Mesenteric fat pad (tissue), 1 donor: ENCODE data around the gene SPRED2. TPM values are rescaled to one million over a fixed set of nuclear protein-coding genes. Genes with fewer than 3 reads are reported as not detected.
A peak's percentile ranks its signal among the peaks of the same experiment; 100 is the strongest.

ENCODE experiments used
- DNase-seq: peaks from one replicate; pipeline ENCODE4 v3.0.0-alpha.2; 2020; ENCODE audit warnings: low spot score
- total RNA-seq: library from RNA; stranded (reverse); fragmentation: NEBNext Ultra II Directional; extraction: Animal tissue kit (Norgen Biotek cat#: 25700); gene quantifications from one replicate; pipeline ENCODE4 v1.2.1, GENCODE V29; 2021
- donor health status: DM: yes; HTN: yes; CAD: no.

The SPRED2 gene
- total RNA-seq, 1 donor from 2014 or later = 48.7 TPM

DNA sequence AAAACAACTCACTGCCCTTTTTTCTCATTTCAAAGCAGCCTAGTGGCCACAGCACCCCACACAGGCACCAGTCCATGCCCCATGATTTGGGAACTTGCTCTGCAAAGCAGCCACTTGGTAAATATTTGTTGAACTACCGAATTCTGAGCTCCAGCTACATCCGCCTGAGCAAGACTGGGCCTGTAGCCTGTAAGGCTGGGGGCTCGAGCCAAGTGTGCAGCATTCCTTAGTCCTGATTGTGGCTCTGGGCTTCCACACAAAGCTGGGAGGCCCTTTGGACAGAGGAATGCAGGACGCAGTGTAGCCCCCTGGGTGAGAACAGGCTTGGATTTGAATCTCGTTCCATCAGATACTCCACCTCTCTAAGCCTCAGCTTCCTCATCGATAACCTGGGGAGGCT, 116.3 kb downstream of the SPRED2 start:
- no peak for DNase-seq

DNA sequence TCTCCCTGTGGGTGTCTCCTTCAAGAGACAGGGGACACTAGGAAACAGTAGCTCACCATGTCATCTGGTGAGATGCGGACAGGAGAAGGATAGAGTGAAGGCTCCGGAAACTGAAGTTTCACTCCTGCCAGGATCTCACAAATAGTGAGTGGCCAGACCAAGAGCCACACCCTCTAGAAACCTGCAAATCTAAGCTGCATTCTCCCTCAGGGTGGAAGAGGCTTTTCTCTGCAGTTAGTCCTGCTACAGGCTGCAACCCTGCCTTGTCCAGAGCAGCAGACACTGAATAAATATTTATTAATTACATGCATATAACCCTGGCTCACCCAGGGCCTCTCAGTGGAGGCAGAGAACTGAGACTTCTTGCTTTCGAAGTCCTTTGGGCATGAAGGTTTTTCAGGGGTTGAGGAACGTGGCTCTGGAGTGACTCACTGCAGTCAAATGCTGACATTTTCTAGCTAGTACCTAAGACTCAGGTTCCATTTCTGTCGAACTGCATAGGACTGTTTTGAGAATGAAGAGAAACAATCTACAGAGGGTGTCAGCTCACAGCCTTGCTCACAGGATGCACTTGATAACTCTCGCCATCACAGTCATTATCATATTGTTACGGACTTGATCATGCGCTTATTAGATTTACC, 117.5 kb downstream of the SPRED2 start:
- DNase-seq = no peak

DNA sequence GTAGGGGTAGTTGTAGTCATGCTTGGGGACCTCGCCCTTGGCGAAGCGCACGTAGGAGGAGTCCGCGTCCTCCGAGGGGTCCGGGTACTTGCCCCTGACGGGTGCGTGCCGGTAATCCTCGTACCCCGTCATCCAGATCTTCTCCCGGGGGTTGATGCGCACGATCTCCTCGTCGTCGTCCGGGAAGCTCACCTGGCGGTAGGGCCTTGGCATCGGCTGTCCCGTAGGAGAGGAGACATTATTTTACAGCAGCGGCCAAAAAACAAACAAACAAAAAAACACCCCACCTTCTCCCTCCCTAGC, 118.5 kb downstream of the SPRED2 start:
- DNase-seq = no peak

DNA sequence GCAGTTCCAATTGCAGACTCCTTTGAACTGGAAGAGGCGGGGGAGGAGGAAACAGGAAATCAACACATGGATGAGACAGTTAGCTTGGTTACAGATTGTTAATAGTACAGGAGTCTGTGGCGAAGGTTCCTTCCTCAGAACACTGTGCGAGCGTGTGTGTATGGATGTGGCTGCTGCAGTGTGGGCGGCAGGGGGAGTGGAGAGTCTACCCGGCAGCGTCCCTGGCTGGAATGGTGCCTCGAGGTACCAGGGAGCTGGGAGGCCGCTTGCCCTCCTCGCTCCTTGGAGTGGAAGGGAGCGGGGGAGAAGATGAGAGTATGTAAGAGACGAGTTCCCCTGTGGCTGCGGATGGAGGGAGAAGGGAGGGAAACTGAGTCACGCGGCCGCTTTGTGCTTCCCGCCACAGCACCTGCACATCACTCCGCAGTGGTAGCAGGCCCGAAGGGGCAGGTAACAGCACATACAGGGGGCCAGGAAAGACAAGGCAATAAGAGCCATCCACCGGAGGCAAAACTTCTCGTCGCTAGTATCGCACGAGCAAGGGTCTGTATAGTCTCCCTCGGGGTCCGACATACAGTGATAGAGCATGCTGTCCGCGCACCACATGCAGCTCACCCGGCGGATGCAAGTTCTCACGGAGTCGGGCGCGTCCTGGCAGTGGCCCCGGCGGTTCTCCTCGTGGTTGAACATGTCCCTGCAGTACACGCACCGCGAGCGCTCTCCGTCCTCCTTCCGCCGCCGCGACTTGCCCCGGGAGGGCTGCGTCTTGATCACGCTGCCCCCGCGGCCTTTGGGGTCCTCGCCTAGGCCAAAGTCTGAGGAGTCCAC, 119.1 kb downstream of the SPRED2 start:
- DNase-seq = no peak

DNA sequence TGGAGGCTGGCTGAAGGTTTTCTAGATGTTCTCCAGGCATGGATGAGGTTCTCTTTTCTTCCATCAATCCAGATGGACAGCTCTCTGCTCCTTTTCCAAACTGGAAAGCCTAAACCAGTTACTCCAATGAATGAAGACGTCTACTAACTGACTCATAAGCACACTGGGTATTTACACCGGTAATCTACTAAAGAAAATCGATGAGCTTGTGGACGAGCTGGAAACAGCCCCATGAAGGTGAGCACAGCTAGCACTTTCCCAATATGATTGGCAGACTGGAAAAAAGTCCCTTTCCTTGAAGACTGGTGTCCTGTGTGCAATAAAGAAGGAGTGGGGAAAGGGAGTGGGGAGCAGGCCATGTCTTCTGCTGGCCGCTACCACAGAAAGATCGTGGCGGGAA, 120.8 kb downstream of the SPRED2 start:
- DNase-seq = no peak

DNA sequence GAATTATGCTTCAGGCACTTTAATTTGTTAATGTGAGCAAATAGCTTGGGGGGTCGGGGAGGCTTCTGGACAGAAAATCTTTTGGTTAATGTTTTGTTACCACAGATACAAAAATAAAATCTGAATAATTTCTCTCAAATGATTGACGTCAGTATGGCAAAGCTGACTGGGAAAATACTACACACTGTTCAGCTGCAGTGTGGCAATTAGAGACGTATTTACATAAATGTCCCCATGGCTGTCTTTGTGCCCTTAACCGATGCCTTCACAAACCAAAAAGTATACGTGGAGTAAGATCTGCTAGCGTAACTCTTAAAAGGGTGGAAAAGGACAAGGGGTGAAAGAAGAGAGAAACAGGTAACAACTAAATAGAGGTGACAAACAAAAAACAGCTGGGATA, 121.3 kb downstream of the SPRED2 start:
- no peak for DNase-seq

GRCh38 chr2:65309699-65310098, 122.7 kb downstream of the SPRED2 start:
- DNase-seq = no peak

DNA sequence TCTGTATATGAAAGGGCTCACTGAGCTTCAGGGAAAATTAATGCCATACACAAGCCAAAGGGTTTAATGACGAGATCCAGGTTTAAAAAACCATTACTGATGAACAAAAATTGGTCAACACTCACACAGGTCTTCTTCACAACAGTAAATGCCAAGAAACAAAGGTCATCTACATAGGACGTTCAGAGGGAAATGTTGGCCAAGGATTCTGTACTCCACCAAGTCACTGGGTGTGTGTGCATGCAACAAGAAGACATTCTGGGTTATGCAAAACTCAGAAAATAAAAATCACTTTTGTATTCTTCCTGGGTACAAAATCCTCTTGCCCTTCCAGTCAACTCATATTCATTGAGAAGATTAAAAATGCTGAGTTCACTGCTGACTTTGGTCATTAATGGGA, 126.5 kb downstream of the SPRED2 start:
- no peak for DNase-seq

DNA sequence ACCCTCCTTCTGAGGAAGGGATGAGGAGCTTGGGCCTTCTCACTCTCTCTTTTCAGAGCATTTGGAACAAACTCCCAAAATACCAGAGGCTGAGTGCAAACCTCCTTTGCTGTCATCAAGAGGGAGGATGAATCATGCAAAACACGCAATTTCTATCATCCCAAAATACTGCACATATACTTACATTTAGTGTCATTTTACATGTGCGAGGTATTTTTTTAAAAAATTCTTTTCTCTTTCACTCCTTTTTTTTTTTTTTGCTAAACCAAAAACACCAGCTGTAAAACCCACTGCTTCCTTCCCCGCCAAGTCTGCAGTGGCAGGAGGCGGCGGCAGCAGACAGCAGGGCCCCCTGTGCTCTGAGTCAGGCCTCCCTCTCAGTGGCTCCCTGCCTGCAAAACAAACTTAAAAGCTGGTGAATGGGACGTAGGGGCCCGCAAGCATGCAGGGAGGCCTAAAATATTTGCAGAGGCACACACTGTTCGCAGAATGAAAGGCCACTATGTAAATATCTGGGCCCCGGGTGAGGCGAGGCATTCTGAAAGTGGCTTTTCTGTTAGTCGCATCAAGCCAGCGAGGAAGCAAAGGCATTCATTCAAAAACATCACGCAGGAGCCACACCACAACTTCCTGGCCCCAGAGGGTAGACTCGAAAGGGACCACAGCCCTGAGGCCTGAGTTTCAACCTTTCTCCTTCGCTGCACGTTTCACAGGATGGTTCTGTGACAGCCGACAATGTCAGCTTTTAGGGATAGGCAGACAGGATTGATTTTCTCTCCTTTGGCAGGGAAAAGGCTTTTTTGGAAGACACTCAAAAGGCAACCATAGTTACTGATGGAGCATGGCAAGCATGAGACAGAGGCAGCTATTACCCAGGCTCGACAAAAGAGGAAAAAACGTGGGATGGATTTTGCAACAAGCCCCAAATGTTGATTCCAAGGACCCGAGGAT, 131.4 kb downstream of the SPRED2 start:
- DNase-seq = peak; percentile 76

DNA sequence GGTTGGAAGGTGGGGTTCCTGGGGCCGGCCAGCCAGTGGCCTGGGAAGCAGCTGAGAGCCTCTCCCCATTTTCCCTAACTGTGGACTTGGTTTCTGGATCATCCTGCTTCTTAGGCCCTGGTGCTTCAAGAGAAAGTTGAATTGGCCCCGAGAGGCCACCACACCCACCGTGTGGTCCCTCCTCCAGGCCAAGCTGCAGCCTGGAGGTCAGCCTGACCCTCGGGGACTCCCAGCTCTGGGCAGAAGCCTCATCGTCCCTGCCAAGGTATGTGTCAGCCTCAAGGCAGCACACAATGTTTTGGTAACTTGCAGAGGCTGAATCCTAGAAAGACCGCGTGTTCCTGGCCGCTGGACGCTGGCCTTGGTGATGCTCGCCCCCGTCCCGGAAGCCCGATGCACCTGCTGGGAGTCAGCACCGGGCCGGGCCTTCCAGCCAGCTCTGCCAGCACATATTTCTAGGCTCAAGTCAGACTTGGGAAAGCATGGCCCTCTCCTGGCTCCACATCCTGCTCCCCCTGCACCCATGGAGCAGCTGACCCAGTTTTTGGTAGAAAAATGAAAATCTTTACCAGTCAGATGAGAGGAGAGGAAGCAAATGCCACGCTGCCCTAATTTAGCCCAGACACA, 132.2 kb downstream of the SPRED2 start:
- DNase-seq = peak; percentile 92

- no peak for DNase-seq
Observed at GRCh38 chr2:65299246-65299645, 133.2 kb downstream of the SPRED2 start.

GRCh38 chr2:65298089-65298488, 134.3 kb downstream of the SPRED2 start:
- no peak for DNase-seq

GRCh38 chr2:65297544-65297943, 134.9 kb downstream of the SPRED2 start:
- DNase-seq = no peak

DNA sequence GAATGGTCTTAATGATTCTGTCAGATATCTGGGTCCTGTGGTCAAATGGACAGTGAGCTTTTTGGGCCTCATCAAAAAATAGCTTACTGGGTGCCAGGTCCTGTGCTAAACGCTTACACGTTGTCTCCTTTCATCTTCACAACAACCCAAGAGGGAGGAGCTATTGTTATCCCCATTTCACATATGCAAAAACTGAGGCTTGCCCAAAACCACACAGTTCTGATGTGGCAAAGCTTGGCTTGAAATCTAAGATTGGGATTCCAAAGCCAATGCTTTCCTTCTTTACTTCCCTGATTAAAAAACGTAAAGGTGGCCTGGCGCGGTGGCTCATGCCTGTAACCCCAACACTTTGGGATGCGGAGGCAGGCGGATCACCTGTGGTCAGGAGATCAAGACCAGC, 135.4 kb downstream of the SPRED2 start:
- DNase-seq = no peak

DNA sequence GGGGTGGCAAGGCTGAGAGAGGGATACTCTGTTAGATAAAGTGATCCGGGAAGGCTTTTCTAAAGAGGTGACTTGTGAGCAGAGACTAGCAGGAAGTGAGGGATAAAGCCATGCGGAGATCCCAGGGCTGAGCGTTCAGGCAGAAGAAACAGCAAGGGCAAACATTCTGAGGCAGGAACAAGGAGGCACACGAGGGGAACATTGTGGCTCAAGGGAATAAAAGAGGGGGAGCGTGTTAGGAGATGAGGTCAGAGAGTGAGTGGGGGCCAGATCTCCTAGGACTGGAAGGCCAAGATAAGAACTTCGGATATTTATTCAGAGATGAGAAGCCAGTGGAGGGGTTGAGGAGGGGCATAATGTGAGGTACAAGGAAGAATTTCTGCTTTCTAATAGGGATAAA, 137.7 kb downstream of the SPRED2 start:
- no peak for DNase-seq

DNA sequence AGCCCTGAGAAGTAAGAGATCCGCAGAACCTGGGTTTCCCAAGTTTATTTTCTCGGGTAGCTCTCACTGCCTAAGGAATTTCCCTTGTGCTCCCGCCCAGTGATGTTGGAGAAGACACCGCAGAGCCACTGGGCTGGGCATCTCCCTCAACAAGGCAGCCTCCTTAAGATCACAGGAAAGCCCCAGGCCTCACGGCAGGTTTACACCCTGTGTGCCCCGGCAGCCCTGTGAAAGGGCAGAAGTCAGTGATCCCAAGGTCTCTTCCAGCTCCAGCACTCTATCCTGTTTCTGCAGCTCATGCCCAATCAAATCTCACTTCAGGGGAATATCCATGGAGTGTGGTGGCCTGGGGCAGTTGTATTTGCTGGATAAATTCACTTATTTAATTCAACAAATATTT, 138.3 kb downstream of the SPRED2 start:
- DNase-seq = no peak

DNA sequence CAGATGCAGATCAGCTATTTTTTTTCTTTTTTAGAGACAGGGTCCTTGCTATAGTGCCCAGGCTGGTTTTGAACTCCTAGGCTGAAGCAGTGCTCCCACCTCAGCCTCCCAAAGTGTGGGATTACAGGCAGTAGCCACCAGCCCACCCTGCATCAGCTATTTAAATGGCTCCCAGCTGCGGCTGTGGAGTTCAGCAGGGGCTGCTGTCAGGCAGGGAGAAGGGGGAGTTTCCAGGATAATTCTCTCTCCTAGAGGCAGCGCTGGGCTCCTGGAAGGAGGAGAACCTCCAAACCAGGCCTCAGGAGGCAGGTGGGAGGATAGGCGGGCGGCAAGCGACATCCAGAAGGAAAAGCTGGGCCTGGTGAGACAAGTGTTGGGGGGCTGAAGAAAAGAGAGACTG, 139.0 kb downstream of the SPRED2 start:
- DNase-seq = no peak

DNA sequence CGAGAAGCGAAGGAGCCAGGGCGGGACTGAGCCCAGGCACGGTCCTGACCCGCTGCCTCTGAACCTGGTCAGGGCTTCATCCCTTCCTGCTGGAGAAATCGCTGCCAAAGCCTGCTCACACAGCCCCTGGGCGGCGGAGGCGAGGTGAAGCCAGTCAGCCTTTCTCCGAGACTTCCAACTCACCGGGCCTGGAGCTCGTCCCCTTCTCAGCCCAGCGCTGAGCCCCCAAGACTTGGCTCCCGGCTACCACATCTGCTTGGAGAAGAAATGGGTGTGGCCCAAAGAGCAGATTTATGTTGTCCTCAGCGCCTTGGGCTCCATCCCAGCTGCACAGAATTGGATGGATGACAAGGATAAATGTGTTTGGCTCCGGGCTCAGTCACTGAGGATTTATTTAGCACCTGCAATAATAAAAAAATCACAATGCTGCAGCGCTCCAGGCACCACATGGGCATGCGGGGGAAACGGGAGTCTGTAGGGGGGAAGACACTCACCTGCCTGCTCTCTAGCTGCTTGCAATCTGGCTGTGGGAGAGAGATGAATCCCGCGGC, 139.9 kb downstream of the SPRED2 start:
- no peak for DNase-seq

GRCh38 chr2:65292106-65292400, 140.3 kb downstream of the SPRED2 start:
- no peak for DNase-seq

GRCh38 chr2:65291216-65292105, 140.9 kb downstream of the SPRED2 start:
- DNase-seq = no peak
